Subcutaneous adipose tissue (tissue), 4 donors: Measurements from ENCODE around the gene KRTAP4-9. TPM values are rescaled to one million over a fixed set of nuclear protein-coding genes. Genes with fewer than 3 reads are reported as not detected.
"Not testable (repeated sequence)": the region's sequence is repeated elsewhere in the genome, so short reads cannot be mapped to it uniquely, and the experiment has no call there.

Experiments used
- CTCF ChIP-seq: fragments of 450-650 bp; IDR thresholded peaks from one replicate; pipeline ENCODE4 v1.5.1; 2016; ENCODE audit warnings: low read depth, mild to moderate bottlenecking, control low read depth, antibody characterized with exemption, moderate library complexity
- total RNA-seq, 4 donors: library from RNA; depleted of rRNA; stranded (reverse); fragments of >200 nt; gene quantifications; one replicate each; pipeline ENCODE4 v1.1.0, GENCODE V29; 2016

Gene KRTAP4-9
- total RNA-seq, 4 donors from 2014 or later, result not detected

GRCh38 chr17:41111151-41111885, 6.1 kb downstream of the KRTAP4-9 start:
- no peak for TF ChIP-seq CTCF

- no peak for TF ChIP-seq CTCF
These were observed 11.1 kb downstream of the KRTAP4-9 start for GRCh38 chr17:41116297-41116696.

GRCh38 chr17:41117846-41118386, 12.7 kb downstream of the KRTAP4-9 start, which contains the start of gene KRTAP4-11:
Gene KRTAP4-11 (minus strand): TSS chr17:41118373. CDS start chr17:41118315, 58 bp downstream.
- TF ChIP-seq CTCF, result not testable (repeated sequence)

- no peak for TF ChIP-seq CTCF
These were observed 13.5 kb downstream of the KRTAP4-9 start for GRCh38 chr17:41118721-41119120.

- TF ChIP-seq CTCF, result no peak
These were observed 16.6 kb downstream of the KRTAP4-9 start for GRCh38 chr17:41121742-41122141.

- not testable (repeated sequence) for TF ChIP-seq CTCF
These were observed 18.8 kb downstream of the KRTAP4-9 start, which contains the start of gene KRTAP4-12 for GRCh38 chr17:41123991-41124371. Gene KRTAP4-12 (minus strand): TSS chr17:41124182. CDS start chr17:41124122, 60 bp downstream.

- no peak for TF ChIP-seq CTCF
These were observed 19.9 kb downstream of the KRTAP4-9 start for GRCh38 chr17:41125064-41125463.
